Mucosa of descending colon (tissue), 3 donors: Measurements from ENCODE around the gene UXS1. TPM values are rescaled to one million over a fixed set of nuclear protein-coding genes. Genes with fewer than 3 reads are reported as not detected.
"Not testable (repeated sequence)": the region's sequence is repeated elsewhere in the genome, so short reads cannot be mapped to it uniquely, and the experiment has no call there.

Experiments used
- ATAC-seq: fragments of 200-7000 bp; cut with Tn5 transposase; one replicate; pipeline ENCODE4 v1.9.1; 2020; ENCODE audit warnings: mild to moderate bottlenecking, moderate library complexity
- DNase-seq, 3 donors: peaks; one replicate each; pipeline ENCODE4 v3.0.0-alpha.2; 2020
- H3K36me3 ChIP-seq: fragments of 200-600 bp; one replicate; pipeline ENCODE4 v1.8.0; 2021; ENCODE audit warnings: low read depth, mild to moderate bottlenecking
- H3K4me1 ChIP-seq: fragments of 200-600 bp; one replicate; pipeline ENCODE4 v1.8.0; 2021; ENCODE audit warnings: low read depth, mild to moderate bottlenecking
- H3K4me3 ChIP-seq: fragments of 200-600 bp; one replicate; pipeline ENCODE4 v1.8.0; 2021; ENCODE audit warnings: mild to moderate bottlenecking
- H3K9me3 ChIP-seq: fragments of 200-600 bp; one replicate; pipeline ENCODE4 v1.8.0; 2021; ENCODE audit warnings: mild to moderate bottlenecking
- intact Hi-C, 2 donors: fragments of 100-400 bp; cut with DNase I in 1 of 2; cut with micrococcal nuclease in 1 of 2; formaldehyde crosslinking; loops; one replicate each; pipeline versions ENCODE4 v1.11.0 to v1.11.1; 2022; cut with DNase I, micrococcal nuclease
- total RNA-seq, 3 donors: library from RNA; stranded (reverse); fragmentation: NEBNext Ultra II Directional in 2 of 3; extraction: Animal tissue kit (Norgen Biotek cat#: 25700) in 2 of 3; gene quantifications; one replicate each; pipeline versions ENCODE4 v1.2.1 to v1.2.4, GENCODE V29; 2021 to 2023
- TF ChIP-seq, protein P1 (sequence below): fragments of 200-600 bp; IDR thresholded peaks from one replicate; pipeline ENCODE4 v1.8.0; 2022; ENCODE audit warnings: antibody characterized with exemption, mild to moderate bottlenecking
- donor health status: DM: no; HTN: no; CAD: no; lungs with moderate emphysema.
- donor health status: DM: no; HTN: no; CAD: no.
- donor health status: DM: no; HTN: yes; CAD: no.

Gene UXS1
- total RNA-seq, 3 donors from 2014 or later = 26.3 to 39.0 (median 30.7) TPM

DNA sequence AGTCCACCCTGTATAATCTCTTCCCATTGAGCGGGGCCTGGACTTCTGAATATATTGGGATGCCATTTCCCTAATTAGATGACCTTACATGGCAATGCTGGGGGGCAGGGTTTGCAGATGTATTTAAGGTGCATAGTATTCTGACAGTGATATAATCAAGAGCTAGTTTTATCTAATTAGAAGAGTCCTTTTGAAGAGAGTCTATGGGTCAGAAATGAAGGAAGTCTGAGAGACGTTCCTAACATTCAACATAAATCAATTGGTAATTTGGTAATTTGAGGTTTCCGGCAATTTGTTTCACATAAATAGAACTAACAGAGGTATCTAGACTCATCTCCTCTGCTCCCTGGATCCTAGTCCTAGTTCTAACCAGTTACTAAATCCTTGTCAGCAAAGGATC, 25.7 kb upstream of the UXS1 start:
- no peaks in the 10 kb centered on the region for H3K36me3 ChIP-seq
- H3K9me3 ChIP-seq = no peaks in the 10 kb centered on the region
- no peak for DNase-seq
- TF ChIP-seq, protein P1, sequence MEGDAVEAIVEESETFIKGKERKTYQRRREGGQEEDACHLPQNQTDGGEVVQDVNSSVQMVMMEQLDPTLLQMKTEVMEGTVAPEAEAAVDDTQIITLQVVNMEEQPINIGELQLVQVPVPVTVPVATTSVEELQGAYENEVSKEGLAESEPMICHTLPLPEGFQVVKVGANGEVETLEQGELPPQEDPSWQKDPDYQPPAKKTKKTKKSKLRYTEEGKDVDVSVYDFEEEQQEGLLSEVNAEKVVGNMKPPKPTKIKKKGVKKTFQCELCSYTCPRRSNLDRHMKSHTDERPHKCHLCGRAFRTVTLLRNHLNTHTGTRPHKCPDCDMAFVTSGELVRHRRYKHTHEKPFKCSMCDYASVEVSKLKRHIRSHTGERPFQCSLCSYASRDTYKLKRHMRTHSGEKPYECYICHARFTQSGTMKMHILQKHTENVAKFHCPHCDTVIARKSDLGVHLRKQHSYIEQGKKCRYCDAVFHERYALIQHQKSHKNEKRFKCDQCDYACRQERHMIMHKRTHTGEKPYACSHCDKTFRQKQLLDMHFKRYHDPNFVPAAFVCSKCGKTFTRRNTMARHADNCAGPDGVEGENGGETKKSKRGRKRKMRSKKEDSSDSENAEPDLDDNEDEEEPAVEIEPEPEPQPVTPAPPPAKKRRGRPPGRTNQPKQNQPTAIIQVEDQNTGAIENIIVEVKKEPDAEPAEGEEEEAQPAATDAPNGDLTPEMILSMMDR = no peak
- H3K4me3 ChIP-seq = no peak overlapping the region
- no peaks in the 10 kb centered on the region for H3K4me1 ChIP-seq
- no peak for ATAC-seq
- intact Hi-C loops = no loop called here

DNA sequence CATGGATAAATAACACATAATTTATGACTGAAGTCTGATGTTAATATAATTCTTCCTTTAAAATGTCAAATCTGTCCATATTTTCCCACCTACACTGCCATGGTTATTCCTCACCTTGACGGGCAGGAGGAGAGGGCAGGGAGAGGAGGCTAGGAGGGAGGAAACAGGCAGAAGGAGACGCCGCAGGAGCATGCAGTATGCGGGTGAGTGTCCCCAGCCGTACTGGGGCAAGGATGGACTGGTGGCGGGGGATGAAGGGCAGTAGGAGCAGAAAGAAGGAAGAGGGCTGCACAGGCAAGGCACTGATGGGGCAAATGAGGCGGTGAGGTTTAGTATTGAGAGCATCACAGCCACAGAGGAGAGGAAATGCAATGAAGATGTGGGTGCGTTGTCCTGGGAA, 25.1 kb upstream of the UXS1 start:
- intact Hi-C loops, DNase-seq, H3K4me1 ChIP-seq, H3K9me3 ChIP-seq, H3K4me3 ChIP-seq, ATAC-seq, H3K36me3 ChIP-seq: not testable (repeated sequence)

DNA sequence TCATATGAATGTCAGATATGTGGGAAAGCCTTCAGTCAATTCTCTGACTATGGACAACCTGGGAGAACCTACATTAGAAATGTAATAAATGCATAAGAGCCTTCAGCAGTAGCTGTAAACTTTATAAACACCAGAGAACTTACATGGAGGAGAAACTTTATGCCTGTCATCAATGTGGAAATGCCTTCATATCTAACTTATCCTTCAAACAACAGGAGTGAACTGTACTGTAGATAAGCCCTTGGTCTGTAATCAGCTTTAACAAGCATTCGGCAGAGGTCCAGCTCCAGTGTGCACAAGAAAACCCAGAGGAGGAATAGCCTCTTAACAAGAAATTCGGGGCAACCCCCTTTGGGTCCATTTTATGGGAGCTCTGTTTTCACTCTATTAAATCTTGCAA, 14.8 kb upstream of the UXS1 start:
- TF ChIP-seq, protein P1 = no peak
- H3K4me3 ChIP-seq = no peak overlapping the region
- H3K36me3 ChIP-seq = no peaks in the 10 kb centered on the region
- ATAC-seq (no peak), DNase-seq (no peak)
- no peaks in the 10 kb centered on the region for H3K9me3 ChIP-seq
- H3K4me1 ChIP-seq = no peaks in the 10 kb centered on the region
- intact Hi-C loops = no loop called here

DNA sequence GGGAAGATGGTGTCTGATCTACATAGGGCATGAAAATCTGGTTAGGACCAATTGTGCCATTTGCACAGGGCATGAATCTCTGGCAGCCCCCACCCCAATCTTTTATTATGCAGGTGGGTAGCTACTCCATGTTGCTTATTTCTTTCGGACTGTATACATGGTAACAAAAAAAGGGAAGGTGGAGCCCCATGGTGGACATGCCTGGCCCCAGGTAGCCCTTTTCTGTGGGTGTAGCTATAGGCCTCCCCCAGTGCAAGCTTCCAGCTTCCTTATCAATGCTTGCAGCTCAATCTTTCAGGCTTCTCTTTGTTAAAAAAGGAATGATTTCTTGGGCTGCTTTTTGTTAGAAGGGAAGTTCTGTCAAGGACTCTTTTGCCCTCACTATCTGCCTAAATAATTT, 14.3 kb upstream of the UXS1 start:
- H3K4me3 ChIP-seq = no peak overlapping the region
- no peaks in the 10 kb centered on the region for H3K4me1 ChIP-seq
- H3K36me3 ChIP-seq = no peaks in the 10 kb centered on the region
- DNase-seq (no peak), ATAC-seq (no peak)
- no peaks in the 10 kb centered on the region for H3K9me3 ChIP-seq
- intact Hi-C loops = no loop called here
- TF ChIP-seq, protein P1 = no peak

DNA sequence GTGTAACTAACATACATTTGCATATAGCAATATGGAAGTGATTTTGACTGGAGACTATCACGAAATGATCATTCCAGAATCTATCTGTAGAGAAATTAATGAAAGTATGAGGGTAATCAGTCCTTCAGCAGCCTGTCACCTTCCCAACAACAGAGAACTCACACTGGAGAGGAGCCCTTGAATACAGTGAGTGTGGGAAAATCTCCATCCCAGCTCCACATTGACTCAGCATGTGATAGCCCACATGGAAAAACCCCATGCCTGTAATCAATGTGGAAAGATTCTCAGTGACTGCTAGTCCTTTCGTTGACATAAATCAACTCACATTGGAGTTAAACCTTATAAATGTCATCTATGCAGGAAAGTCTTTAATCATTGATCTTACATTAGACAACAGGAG, 13.1 kb upstream of the UXS1 start:
- ATAC-seq = no peak
- intact Hi-C loops = no loop called here
- H3K4me3 ChIP-seq = no peak overlapping the region
- no peak for DNase-seq
- TF ChIP-seq, protein P1 = no peak
- no peaks in the 10 kb centered on the region for H3K4me1 ChIP-seq
- H3K9me3 ChIP-seq = no peaks in the 10 kb centered on the region
- no peaks in the 10 kb centered on the region for H3K36me3 ChIP-seq

DNA sequence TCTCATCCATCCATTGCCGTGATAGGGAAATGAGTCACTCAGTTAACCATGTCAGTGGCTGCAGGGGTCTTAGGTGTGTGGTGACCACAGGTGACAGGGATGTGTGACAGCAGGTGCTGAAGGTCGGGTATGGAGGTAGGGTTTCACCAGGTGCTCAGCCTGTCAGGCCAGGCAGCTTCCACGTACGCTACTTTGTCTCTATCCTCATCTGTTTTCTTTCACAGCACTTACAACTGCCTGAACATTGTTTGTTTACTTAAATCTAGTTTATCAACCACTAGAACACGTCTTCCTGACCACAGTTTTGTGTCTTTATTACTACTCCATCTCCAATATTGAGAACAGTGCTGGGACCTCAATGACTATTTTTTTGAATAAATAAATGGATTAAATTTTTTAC, 11.4 kb upstream of the UXS1 start:
- H3K9me3 ChIP-seq = no peaks in the 10 kb centered on the region
- intact Hi-C loops = no loop called here
- H3K36me3 ChIP-seq = no peaks in the 10 kb centered on the region
- H3K4me3 ChIP-seq = no peak overlapping the region
- DNase-seq (no peak), ATAC-seq (peak; percentile 63)
- H3K4me1 ChIP-seq = no peaks in the 10 kb centered on the region
- TF ChIP-seq, protein P1 = no peak

DNA sequence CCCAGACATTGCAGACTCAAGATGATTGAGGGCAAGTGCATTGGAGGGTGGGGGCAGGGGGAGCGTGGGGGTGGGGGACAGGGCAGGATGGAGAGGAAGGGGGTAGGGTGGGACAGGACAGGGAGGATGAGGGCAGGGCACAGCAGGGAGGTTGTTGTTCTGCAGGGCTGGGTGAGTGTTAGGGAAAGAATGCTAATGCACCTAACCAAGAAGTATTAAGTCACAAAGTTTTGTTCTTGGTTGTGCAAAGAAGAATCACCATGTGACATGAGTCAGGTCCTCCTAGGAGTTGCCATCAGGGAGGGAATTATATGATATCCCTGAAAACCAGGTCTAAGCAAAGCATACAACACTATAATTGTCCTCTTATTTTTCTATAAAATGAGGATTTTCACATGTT, 10.4 kb upstream of the UXS1 start:
- H3K4me3 ChIP-seq, ATAC-seq, H3K4me1 ChIP-seq, DNase-seq, intact Hi-C loops, H3K36me3 ChIP-seq, H3K9me3 ChIP-seq: not testable (repeated sequence)
